GM21526 (cell line): ENCODE results near the gene GALNT18.

Experiments used
- ATAC-seq: cut with Tn5 transposase; IDR thresholded peaks from one replicate; pipeline ENCODE4 v1.9.1; 2021; ENCODE audit warnings: moderate library complexity; ENCODE audit not compliant: unreplicated experiment, low FRiP score

GALNT18 gene

GRCh38 chr11:11589437-11589836 is 32.4 kb downstream of the GALNT18 start:
- no peak for ATAC-seq

GRCh38 chr11:11588891-11589290 is 32.9 kb downstream of the GALNT18 start:
- ATAC-seq, result no peak

- no peak for ATAC-seq
Measured at GRCh38 chr11:11588243-11588642, 33.6 kb downstream of the GALNT18 start.

GRCh38 chr11:11587122-11587521 is 34.7 kb downstream of the GALNT18 start:
- no peak for ATAC-seq

- ATAC-seq, result no peak
Measured at GRCh38 chr11:11586465-11586864, 35.3 kb downstream of the GALNT18 start.

- no peak for ATAC-seq
Measured at GRCh38 chr11:11584937-11585336, 36.9 kb downstream of the GALNT18 start.

- ATAC-seq, result no peak
Measured at GRCh38 chr11:11584530-11584810, 37.3 kb downstream of the GALNT18 start.

- no peak for ATAC-seq
Measured at GRCh38 chr11:11583801-11584529, 37.8 kb downstream of the GALNT18 start.

GRCh38 chr11:11582011-11582701 is 39.6 kb downstream of the GALNT18 start:
- no peak for ATAC-seq

GRCh38 chr11:11581481-11581880 is 40.3 kb downstream of the GALNT18 start:
- no peak for ATAC-seq

- no peak for ATAC-seq
Measured at GRCh38 chr11:11580841-11581411, 40.9 kb downstream of the GALNT18 start.

GRCh38 chr11:11580012-11580411 is 41.8 kb downstream of the GALNT18 start:
- ATAC-seq, result no peak

GRCh38 chr11:11579012-11579988 is 42.5 kb downstream of the GALNT18 start:
- ATAC-seq, result no peak

- ATAC-seq, result no peak
Measured at GRCh38 chr11:11577932-11578911, 43.6 kb downstream of the GALNT18 start.

GRCh38 chr11:11577251-11577855 is 44.5 kb downstream of the GALNT18 start:
- ATAC-seq, result no peak

- no peak for ATAC-seq
Measured at GRCh38 chr11:11574373-11575287, 47.2 kb downstream of the GALNT18 start.

- no peak for ATAC-seq
Measured at GRCh38 chr11:11572386-11572785, 49.4 kb downstream of the GALNT18 start.

GRCh38 chr11:11571893-11572292 is 49.9 kb downstream of the GALNT18 start:
- ATAC-seq, result no peak
